HG03025 (cell line): ENCODE data around the gene RPUSD1.
"Not testable (repeated sequence)": the region's sequence is repeated elsewhere in the genome, so short reads cannot be mapped to it uniquely, and the experiment has no call there.

Source experiments
- ATAC-seq: cut with Tn5 transposase; IDR thresholded peaks from one replicate; pipeline ENCODE4 v1.9.1; 2021; ENCODE audit warnings: mild to moderate bottlenecking, moderate library complexity; ENCODE audit not compliant: unreplicated experiment, low FRiP score

The RPUSD1 gene, protein sequence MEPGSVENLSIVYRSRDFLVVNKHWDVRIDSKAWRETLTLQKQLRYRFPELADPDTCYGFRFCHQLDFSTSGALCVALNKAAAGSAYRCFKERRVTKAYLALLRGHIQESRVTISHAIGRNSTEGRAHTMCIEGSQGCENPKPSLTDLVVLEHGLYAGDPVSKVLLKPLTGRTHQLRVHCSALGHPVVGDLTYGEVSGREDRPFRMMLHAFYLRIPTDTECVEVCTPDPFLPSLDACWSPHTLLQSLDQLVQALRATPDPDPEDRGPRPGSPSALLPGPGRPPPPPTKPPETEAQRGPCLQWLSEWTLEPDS

GRCh38 chr16:787978-788398 is at the start of gene RPUSD1:
Gene RPUSD1 (minus strand): TSS chr16:788381. CDS start chr16:787737, 644 bp downstream.
- ATAC-seq: peak; percentile 18

- ATAC-seq: not testable (repeated sequence)
These were observed 48.6 kb upstream of the RPUSD1 start for GRCh38 chr16:836822-837221.

DNA sequence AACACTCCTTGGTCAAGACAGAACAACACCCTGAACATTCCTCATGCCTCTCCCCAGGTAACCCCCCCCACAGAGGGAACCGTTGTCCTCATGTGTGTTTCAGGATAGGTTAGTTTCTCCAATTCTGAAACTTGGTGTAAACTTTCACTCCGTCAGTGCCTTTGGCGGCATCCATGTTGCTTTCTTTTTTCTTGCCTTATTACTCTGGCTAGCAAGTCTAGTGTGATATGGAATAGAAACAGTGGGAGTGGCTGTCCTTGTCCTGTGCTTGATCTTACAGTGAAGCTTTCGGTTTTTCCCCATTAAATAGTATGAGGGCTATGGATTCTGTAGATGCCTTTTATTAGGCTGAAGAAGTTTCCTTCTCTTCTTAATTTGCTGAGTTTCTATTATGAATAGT is 48.0 kb upstream of the RPUSD1 start:
- no peak for ATAC-seq

- no peak for ATAC-seq
These were observed 47.2 kb upstream of the RPUSD1 start for GRCh38 chr16:835373-835772.

DNA sequence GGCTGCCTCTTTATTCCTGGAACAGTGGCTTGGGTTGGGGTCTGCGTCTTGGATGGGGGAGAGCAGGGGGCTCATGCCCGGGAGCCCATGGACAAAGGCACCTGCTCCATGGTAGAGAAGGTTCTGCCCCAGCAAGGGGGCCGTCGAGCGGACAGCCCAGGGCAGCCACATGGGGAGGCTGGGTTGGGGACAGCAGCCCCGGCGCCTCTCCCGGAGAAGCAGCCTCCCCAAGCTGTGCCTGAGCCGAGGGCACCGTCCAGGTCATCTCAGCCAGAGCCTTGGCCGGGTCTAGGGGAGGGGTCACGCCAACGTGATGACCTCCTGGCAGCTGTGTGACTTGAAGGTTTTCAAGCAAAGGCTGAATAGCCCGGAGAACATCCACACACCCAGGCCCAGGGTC is 45.2 kb upstream of the RPUSD1 start:
- ATAC-seq: no peak

DNA sequence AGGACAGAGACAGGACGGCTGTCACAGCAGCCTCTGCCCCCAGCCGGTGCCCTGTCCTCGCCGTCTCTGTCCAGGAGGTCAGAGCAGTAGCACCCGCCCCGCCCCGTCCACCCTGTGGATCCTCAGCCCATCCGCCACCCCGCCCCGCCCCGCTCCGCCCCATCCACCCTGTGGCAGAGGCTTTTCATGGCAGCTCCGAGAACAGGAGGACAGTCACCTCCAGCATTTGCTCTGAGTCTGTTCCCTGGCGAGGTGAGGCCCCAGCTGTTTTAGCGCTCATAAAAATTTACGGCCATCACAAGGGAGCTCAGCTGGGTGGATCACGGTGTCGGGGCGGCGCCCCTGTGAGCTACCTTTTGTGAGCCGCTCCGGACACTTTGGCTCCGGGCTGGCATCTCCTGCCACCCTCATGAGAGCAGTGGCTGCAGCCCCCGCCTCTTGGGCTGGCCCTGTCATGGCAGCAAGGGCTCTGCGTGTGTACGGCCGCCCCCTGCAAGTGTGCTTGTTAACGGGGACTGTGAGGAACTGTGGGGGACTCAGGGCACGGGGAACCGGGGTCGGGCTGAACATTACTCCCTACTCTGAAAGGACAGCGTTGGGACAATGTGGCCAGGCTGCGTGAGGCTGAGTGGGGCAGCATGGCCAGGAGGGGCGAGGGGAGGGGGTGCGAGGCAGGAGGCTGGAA is 44.6 kb upstream of the RPUSD1 start:
- no peak for ATAC-seq

DNA sequence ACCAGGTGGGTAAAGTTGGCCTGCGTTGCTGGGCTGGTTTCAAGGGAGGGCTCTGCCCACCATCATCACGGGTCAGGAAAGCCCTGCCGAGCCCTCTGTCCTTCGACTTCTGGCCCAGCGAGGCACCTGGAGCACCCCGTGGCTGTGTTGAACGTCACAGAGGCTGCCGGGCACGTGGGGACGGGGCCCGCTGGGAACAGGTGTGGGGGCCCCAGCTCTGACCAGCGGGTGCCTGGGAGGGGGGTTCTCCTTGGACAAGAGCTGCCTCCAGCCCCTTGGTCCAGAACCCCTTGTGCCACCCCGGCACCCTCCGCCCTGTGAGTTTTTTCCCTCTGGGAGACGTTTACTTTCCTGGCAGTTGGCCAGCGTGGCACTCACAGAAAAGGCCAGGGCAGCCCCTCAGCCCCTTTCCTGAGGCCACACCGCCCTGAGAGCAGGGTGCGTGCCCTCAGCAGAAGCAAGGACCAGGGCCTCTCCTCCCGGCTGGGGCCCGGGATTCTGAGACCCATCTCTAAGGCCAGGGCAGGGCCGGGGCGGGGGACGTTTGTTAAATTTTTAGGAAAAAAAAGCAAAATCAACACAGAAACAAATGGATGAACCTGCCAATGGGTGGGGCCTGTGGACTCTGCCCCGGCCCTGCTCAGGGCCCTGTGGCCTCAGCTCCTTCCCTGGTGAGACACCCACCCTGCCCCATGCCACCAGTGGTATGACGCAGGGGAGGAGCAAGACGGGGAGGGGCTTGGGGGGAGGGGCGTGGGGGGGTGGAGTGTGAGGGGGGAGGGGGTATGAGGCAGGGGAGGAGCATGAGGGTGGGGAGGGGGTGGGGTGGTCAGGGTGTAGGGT is 43.6 kb upstream of the RPUSD1 start:
- ATAC-seq: no peak

GRCh38 chr16:830871-831570 is 42.8 kb upstream of the RPUSD1 start:
- ATAC-seq: no peak

DNA sequence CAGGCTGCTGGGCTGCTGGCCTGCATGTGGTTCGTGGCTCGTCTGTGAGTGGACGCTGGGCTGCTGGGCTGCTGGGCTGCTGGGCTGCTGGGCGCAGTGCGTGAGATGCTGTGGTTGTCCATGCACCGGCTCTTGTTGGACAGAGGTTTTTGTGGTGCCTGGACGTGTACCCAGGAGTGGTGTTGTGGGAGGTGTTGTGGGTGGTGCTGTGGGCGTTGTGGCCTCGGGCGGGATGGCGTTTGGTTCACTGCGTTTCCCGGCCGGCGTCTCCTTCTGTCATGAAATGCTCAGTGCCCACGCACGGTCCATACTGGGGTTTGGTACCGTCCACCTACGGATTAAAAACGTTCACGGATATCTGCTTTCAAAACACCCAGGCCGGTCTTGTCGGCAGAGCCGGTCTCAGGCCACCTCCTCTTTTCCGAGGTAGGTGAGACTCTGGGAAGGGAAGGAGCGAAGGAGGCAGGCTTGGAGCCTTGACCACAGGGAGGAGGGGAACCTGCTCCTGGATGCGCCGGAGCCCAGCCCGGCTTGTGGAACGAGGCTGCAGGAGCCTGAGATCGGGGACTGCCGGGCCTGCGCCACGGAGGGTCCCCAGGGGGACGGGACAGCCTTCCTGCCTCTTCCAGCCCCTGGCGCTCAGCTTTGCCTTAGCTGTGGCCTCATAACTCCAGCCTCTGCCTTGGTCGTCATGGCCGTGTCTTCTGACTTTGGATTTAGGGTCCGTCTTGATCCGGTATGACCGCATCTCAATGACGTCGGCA is 42.1 kb upstream of the RPUSD1 start:
- no peak for ATAC-seq

- ATAC-seq: no peak
These were observed 40.7 kb upstream of the RPUSD1 start for GRCh38 chr16:828891-829290.

- no peak for ATAC-seq
These were observed 39.3 kb upstream of the RPUSD1 start for GRCh38 chr16:827513-827912.

GRCh38 chr16:825341-826061 is 37.3 kb upstream of the RPUSD1 start:
- no peak for ATAC-seq

GRCh38 chr16:824601-825000 is 36.4 kb upstream of the RPUSD1 start:
- ATAC-seq: no peak

DNA sequence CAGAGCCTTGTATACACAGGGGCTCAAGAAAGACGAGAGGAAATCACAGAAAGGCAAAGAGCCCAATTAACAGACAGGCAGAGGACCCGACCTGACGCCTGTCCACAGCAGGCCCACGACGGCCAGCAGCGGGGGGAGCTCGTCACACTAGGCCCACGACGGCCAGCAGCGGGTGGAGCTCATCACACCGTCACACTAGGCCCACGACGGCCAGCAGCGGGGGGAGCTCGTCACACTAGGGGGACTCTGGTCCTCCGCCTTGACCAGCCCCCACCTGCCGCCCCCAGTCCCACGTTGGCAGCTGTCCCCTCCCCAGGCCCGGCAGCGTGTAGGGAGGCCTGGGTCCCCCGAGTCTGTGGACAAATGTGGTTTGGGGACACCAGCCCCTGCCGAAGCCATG is 36.0 kb upstream of the RPUSD1 start:
- no peak for ATAC-seq

GRCh38 chr16:822909-823297 is 34.7 kb upstream of the RPUSD1 start:
- no peak for ATAC-seq

DNA sequence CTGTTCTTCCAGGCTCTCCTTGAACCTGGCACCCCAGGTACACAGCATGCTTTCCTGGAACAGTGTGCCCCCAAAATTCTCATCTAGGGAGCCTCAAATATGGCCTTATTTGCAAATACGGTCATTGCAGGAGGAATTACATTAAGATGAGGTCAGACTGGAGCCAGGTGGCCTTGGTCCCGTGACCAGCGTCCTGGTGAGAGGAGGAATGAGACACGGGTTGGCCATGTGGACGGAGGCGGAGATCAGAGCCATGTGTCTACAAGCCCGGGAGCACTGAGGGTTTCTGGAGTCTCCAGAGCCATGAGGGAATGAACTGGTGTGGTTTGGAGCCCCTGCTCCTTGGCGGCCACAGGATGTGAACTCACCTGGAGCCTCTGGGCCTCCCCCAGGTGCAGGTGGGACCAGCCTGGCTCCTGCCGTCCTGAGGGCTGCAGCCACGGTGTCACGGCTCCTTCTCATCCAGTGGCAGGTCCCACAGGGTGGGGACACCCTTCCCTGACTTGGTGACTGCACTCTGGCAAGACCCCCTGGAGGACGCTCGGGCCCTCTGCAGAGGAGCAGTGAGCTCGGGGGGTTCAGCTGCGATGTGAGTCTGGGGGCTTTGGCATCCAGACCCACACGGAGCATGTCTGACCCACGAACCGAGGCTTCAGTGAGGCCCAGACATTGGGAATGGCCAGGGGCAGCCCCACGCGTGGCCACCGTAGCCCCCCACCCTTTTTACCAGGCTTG is 34.2 kb upstream of the RPUSD1 start:
- ATAC-seq: no peak

DNA sequence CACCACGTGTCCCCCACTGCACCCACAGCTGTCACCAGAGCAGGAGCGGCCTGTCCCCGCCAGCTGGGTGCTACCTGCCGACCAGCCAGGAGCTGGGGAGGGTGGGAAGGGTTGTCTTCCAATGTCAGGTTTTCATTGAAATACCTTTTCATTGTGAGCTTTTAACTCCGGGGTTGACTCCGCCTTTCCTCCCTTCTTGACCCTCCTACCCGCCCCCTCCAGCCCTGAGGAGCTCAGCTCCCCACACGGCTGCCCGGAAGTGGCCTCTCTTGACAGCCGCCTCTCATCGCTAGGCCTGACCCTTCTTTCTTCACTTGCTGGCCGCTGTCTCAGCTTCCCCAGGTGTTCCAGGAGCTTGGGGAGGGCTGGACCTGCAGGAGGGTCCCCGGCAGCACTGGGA is 33.6 kb upstream of the RPUSD1 start:
- ATAC-seq: no peak

DNA sequence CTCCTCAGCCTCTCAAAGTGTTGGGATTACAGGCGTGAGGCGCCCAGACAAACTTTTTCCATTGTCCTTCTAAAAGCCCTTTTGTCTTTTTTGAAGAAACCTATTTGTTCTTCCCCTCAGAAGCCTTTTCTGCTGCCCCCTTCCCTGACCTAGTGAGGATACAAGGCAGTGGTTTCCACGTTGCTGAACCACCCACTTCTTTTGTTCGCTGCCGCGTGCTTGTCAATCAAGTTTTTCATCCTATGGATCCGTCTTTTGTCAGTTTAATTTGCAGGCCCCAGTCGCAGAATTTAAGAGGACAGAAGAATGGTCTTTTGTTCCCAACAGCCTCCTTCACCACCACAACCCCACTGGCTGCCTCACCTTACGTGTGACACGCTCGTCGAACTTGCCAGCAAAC is 32.6 kb upstream of the RPUSD1 start:
- no peak for ATAC-seq

- ATAC-seq: not testable (repeated sequence)
These were observed 31.8 kb upstream of the RPUSD1 start for GRCh38 chr16:820044-820408.
